ENCODE results near the gene RMC1. TPM values are rescaled to one million over a fixed set of nuclear protein-coding genes. Genes with fewer than 3 reads are reported as not detected.

Gene RMC1
- polyA plus RNA-seq, 1 experiment: 10.8 TPM

DNA sequence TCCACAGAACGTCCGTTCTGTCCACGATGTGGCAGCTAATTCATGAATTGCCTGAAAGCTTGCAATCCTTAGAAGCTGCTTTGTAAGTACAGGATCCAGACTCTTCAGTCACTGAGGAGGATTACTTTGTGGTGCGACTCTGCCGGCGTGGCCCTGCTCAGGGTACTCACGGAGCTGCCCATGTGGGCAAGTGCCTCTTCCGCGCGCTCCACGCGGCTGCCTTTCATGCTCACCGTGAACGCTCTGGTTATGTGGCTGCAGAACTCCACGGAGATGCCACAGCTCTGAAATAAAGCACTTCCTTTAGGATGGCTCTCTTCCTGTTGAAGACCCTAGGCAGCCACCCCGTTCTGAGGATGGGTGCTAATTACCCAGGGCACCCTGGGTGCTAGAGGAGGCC is 31.0 kb downstream of the RMC1 start:
- CTCF ChIA-PET: interaction anchor here (1.2 to 2.4 kb wide), 2 partner anchors 18 to 278 kb away, joined by 3 to 8 read pairs; no protein-coding TSS in a partner anchor
- TF ChIP-seq, protein P1, sequence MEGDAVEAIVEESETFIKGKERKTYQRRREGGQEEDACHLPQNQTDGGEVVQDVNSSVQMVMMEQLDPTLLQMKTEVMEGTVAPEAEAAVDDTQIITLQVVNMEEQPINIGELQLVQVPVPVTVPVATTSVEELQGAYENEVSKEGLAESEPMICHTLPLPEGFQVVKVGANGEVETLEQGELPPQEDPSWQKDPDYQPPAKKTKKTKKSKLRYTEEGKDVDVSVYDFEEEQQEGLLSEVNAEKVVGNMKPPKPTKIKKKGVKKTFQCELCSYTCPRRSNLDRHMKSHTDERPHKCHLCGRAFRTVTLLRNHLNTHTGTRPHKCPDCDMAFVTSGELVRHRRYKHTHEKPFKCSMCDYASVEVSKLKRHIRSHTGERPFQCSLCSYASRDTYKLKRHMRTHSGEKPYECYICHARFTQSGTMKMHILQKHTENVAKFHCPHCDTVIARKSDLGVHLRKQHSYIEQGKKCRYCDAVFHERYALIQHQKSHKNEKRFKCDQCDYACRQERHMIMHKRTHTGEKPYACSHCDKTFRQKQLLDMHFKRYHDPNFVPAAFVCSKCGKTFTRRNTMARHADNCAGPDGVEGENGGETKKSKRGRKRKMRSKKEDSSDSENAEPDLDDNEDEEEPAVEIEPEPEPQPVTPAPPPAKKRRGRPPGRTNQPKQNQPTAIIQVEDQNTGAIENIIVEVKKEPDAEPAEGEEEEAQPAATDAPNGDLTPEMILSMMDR (IDR thresholded peaks at IDR 0.05; ENCODE audit: insufficient read depth, low read depth, low read length): no peak
- no peak for DNase-seq (ENCODE audit: low read depth)
- Histone ChIP-seq H3K36me3 (ENCODE audit: control insufficient read depth, insufficient read depth, low read length) (peaks cover 33% of the 10 kb centered on the region), H3K27me3 (ENCODE audit: control insufficient read depth, insufficient read depth, low read length) (no peaks in the 10 kb centered on the region), H3K4me3 (ENCODE audit: low read depth, low read length) (no peak overlapping the region)
- POLR2A ChIA-PET: no interaction called here

- TF ChIP-seq, protein P1 (IDR thresholded peaks at IDR 0.05; ENCODE audit: insufficient read depth, low read depth, low read length): no peak
- ChIA-PET POLR2A (no interaction called here), CTCF (interaction anchor here (2.4 kb wide), 1 partner anchor 20 kb away, joined by 8 read pairs; no protein-coding TSS in a partner anchor)
- no peak for DNase-seq (ENCODE audit: low read depth)
- Histone ChIP-seq H3K27me3 (ENCODE audit: control insufficient read depth, insufficient read depth, low read length) (no peaks in the 10 kb centered on the region), H3K36me3 (ENCODE audit: control insufficient read depth, insufficient read depth, low read length) (peaks cover 27% of the 10 kb centered on the region), H3K4me3 (ENCODE audit: low read depth, low read length) (no peak overlapping the region)
These were observed 32.9 kb downstream of the RMC1 start for GRCh38 chr18:23536204-23536603.

DNA sequence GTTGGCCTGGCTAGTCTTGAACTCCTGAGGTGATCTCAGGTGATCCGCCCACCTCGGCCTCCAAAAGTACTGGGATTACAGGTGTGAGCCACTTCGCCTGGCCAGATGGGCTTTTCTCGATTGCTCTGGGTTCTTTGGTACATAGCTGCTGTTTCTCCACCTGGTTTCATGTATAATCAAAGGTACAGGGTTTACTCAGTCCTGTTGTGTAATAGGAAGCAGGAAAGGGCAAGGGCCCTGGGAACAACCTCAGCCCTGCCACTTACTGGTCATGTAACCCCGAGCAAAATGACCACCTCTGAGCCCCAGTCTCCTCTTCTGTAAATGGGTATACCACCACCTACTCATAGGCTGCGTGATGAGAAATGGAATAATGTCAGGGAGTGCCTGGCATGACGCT is 34.0 kb downstream of the RMC1 start:
- Histone ChIP-seq H3K36me3 (ENCODE audit: control insufficient read depth, insufficient read depth, low read length) (peaks cover 22% of the 10 kb centered on the region), H3K27me3 (ENCODE audit: control insufficient read depth, insufficient read depth, low read length) (no peaks in the 10 kb centered on the region), H3K4me3 (ENCODE audit: low read depth, low read length) (no peak overlapping the region)
- POLR2A ChIA-PET: no interaction called here
- CTCF ChIA-PET: no interaction called here
- no peak for DNase-seq (ENCODE audit: low read depth)
- TF ChIP-seq, protein P1 (IDR thresholded peaks at IDR 0.05; ENCODE audit: insufficient read depth, low read depth, low read length): no peak

- TF ChIP-seq, protein P1 (IDR thresholded peaks at IDR 0.05; ENCODE audit: insufficient read depth, low read depth, low read length): no peak
- CTCF ChIA-PET: interaction anchor here (1.2 kb wide), 1 partner anchor 23 kb away, joined by 3 read pairs; no protein-coding TSS in a partner anchor
- Histone ChIP-seq H3K4me3 (ENCODE audit: low read depth, low read length) (no peak overlapping the region), H3K36me3 (ENCODE audit: control insufficient read depth, insufficient read depth, low read length) (peaks cover 19% of the 10 kb centered on the region), H3K27me3 (ENCODE audit: control insufficient read depth, insufficient read depth, low read length) (no peaks in the 10 kb centered on the region)
- POLR2A ChIA-PET: no interaction called here
- DNase-seq (ENCODE audit: low read depth): no peak
These were observed 34.7 kb downstream of the RMC1 start for GRCh38 chr18:23538001-23538400.

- Histone ChIP-seq H3K4me3 (ENCODE audit: low read depth, low read length) (no peak overlapping the region), H3K27me3 (ENCODE audit: control insufficient read depth, insufficient read depth, low read length) (no peaks in the 10 kb centered on the region), H3K36me3 (ENCODE audit: control insufficient read depth, insufficient read depth, low read length) (peaks cover 22% of the 10 kb centered on the region)
- POLR2A ChIA-PET: no interaction called here
- CTCF ChIA-PET: interaction anchor here (1.2 kb wide), 1 partner anchor 24 kb away, joined by 3 read pairs; no protein-coding TSS in a partner anchor
- TF ChIP-seq, protein P1 (IDR thresholded peaks at IDR 0.05; ENCODE audit: insufficient read depth, low read depth, low read length): no peak
- DNase-seq (ENCODE audit: low read depth): no peak
These were observed 35.6 kb downstream of the RMC1 start for GRCh38 chr18:23538870-23539269.

Measured in BJ (cell line).